GM13976 (cell line): ENCODE measurements around the gene HOXB2.

Experiments used
- DNase-seq: peaks from one replicate; pipeline ENCODE4 v3.0.0; 2012; ENCODE audit warnings: low spot score
- in situ Hi-C: fragments of 300-500 bp; cut with MboI; formaldehyde crosslinking; loops from one replicate; pipeline ENCODE4 v1.12.0; 2022; ENCODE audit warnings: low sequenced_read_pairs, mixed read lengths, inconsistent platforms; ENCODE audit not compliant: unreplicated experiment
- TF ChIP-seq, protein P1 (sequence below): IDR thresholded peaks from 2 replicates; pipeline ENCODE4 v1.5.1; 2012; ENCODE audit warnings: borderline replicate concordance, mild to moderate bottlenecking; ENCODE audit not compliant: insufficient read depth; ENCODE audit errors: extremely low read depth, missing control alignments, control extremely low read depth

The HOXB2 gene

DNA sequence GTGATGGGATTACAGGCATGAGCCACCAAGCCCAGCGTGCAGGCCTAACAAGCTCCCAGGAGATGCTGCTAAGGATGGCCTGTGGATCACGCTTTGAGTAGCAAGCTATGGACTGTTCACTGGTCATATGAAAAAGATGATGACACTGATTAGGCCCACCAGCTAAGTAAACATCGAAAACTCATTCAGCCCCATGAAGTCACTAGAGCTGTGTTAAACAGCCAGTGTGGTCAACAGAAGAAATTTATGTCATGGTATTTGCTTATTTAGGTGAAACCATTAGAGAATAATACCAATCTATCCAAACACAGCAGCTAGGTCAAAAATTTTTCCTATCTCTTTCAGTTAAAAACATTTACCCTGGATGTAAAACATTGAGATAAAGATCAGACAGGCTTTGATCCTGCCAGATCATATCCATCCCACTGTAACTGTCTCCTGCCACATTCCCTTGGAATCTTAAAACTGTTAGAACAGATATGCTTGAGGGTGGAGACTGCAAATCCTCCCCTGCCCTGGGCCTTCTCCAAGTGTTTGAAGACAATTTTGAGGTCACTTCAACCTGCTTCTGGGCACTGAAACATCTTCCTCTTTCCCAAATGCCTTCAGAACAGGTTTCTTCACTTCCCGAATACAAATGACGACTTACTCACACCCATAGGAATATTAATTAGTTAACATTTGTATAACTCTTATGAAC, 45.0 kb downstream of the HOXB2 start:
- no peak for DNase-seq
- TF ChIP-seq, protein P1, sequence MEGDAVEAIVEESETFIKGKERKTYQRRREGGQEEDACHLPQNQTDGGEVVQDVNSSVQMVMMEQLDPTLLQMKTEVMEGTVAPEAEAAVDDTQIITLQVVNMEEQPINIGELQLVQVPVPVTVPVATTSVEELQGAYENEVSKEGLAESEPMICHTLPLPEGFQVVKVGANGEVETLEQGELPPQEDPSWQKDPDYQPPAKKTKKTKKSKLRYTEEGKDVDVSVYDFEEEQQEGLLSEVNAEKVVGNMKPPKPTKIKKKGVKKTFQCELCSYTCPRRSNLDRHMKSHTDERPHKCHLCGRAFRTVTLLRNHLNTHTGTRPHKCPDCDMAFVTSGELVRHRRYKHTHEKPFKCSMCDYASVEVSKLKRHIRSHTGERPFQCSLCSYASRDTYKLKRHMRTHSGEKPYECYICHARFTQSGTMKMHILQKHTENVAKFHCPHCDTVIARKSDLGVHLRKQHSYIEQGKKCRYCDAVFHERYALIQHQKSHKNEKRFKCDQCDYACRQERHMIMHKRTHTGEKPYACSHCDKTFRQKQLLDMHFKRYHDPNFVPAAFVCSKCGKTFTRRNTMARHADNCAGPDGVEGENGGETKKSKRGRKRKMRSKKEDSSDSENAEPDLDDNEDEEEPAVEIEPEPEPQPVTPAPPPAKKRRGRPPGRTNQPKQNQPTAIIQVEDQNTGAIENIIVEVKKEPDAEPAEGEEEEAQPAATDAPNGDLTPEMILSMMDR = no peak
- in situ Hi-C loops = no loop called here

GRCh38 chr17:48499248-48499647, 45.7 kb downstream of the HOXB2 start:
- in situ Hi-C loops = no loop called here
- TF ChIP-seq, protein P1 = no peak
- no peak for DNase-seq

- in situ Hi-C loops = no loop called here
- DNase-seq = no peak
- TF ChIP-seq, protein P1 = no peak
Measured at GRCh38 chr17:48498164-48498850, 46.6 kb downstream of the HOXB2 start.

GRCh38 chr17:48497103-48497502, 47.8 kb downstream of the HOXB2 start:
- DNase-seq = no peak
- TF ChIP-seq, protein P1 = no peak
- in situ Hi-C loops = no loop called here

DNA sequence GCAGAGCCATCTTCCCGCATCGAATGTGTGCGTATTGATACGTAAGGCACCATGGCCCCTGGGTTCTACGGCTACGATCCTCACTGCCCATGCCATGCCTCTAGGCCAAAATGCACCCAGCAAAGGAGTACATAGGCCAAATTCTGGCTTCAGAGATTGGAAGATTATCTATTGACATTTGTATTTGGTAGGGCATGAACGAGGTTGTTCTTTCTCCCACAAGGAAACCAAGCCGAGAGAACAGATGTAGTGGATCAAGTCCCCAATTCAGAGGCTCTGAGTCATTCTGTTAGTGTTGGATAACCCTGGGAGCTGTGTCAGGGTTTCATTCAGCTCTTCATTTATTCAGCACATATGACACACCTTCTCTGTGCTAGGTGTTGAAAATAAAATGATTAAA, 50.6 kb downstream of the HOXB2 start:
- in situ Hi-C loops = no loop called here
- TF ChIP-seq, protein P1 = no peak
- DNase-seq = no peak
